RWPE2 (cell line): Measurements from ENCODE around the gene ABHD6.

Source experiments
- ATAC-seq: fragments of 200-7000 bp; cut with Tn5 transposase; 3 replicates; pipeline ENCODE4 v1.9.1; 2021; ENCODE audit warnings: low read depth
- DNase-seq: peaks from one replicate; pipeline ENCODE4 v3.0.0-alpha.2; 2020; ENCODE audit warnings: low spot score
- H3K27ac ChIP-seq: fragments of 450-650 bp; 2 replicates; pipeline ENCODE4 v1.5.1; 2017; ENCODE audit warnings: mild to moderate bottlenecking; ENCODE audit not compliant: poor library complexity, severe bottlenecking
- H3K27me3 ChIP-seq: fragments of 250-450 bp; sonication (Bioruptor Pico); 2 replicates; pipeline ENCODE4 v1.5.1; 2021; ENCODE audit warnings: mild to moderate bottlenecking, moderate library complexity; ENCODE audit not compliant: insufficient read depth, poor library complexity, severe bottlenecking
- H3K36me3 ChIP-seq: fragments of 250-450 bp; sonication (Bioruptor Pico); 2 replicates; pipeline ENCODE4 v1.5.1; 2020; ENCODE audit warnings: low read depth, mild to moderate bottlenecking, moderate library complexity
- H3K4me1 ChIP-seq: fragments of 250-450 bp; sonication (Bioruptor Pico); 2 replicates; pipeline ENCODE4 v1.5.1; 2021; ENCODE audit warnings: mild to moderate bottlenecking, moderate library complexity; ENCODE audit not compliant: insufficient read depth, poor library complexity, severe bottlenecking
- H3K4me3 ChIP-seq: fragments of 250-450 bp; sonication (Bioruptor Pico); 2 replicates; pipeline ENCODE4 v1.5.1; 2021; ENCODE audit warnings: mild to moderate bottlenecking, moderate library complexity; ENCODE audit not compliant: severe bottlenecking
- H3K9me3 ChIP-seq: fragments of 250-450 bp; sonication (Bioruptor Pico); 2 replicates; pipeline ENCODE4 v1.5.1; 2021; ENCODE audit warnings: mild to moderate bottlenecking, moderate library complexity; ENCODE audit not compliant: severe bottlenecking
- TF ChIP-seq, protein P1 (sequence below): fragments of 450-650 bp; IDR thresholded peaks from one replicate; pipeline ENCODE4 v1.5.1; 2017; ENCODE audit warnings: mild to moderate bottlenecking, moderate library complexity; ENCODE audit not compliant: poor library complexity, severe bottlenecking

Gene ABHD6

DNA sequence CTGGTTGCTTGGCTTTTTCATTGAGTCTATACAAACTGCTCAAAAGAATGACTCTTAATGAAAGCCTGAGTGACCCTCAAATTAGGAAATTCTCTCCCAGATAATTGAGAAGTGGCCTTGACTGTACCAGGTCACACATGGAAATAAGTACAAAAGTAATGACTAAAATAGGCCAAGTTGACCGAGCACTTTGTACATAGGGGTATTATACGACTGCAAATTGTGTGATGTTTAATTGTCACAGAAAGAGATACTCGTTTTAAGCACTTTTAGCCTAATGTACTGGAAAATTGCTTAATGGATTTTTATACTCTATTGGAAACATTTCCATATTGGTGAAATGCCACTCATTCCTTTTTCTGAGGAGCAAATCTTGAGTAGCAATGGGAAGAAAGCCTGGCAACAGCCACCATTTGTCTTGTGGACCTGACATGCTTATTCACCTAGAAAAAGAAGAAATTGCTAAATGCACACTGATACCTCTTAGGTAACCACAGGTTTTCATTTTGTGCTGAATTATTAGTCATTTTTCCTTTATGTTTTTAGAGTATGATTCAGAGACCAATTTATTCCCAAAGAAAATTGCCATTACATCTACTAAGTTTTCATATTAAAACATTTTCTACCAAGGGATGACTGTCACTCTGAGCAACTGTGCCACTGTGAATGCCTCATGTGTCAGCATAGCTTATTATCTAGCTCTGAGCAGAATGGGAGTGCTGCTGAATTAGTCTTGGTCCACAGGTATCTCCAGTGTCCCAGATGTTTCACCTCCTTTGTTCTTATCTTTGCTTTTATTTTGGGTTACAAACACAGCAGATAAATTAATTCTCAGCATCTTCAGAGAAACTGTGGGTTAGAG lies 86.2 kb downstream of the ABHD6 start:
- ATAC-seq: no peak
- H3K9me3 ChIP-seq: no peaks in the 10 kb centered on the region
- peaks cover 21% of the 10 kb centered on the region; the same call in 1 of the 2 replicates for H3K36me3 ChIP-seq
- H3K4me1 ChIP-seq: peaks cover 5% of the 10 kb centered on the region
- H3K4me3 ChIP-seq: no peak overlapping the region
- TF ChIP-seq, protein P1, sequence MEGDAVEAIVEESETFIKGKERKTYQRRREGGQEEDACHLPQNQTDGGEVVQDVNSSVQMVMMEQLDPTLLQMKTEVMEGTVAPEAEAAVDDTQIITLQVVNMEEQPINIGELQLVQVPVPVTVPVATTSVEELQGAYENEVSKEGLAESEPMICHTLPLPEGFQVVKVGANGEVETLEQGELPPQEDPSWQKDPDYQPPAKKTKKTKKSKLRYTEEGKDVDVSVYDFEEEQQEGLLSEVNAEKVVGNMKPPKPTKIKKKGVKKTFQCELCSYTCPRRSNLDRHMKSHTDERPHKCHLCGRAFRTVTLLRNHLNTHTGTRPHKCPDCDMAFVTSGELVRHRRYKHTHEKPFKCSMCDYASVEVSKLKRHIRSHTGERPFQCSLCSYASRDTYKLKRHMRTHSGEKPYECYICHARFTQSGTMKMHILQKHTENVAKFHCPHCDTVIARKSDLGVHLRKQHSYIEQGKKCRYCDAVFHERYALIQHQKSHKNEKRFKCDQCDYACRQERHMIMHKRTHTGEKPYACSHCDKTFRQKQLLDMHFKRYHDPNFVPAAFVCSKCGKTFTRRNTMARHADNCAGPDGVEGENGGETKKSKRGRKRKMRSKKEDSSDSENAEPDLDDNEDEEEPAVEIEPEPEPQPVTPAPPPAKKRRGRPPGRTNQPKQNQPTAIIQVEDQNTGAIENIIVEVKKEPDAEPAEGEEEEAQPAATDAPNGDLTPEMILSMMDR: no peak
- no peak overlapping the region for H3K27ac ChIP-seq
- no peak for DNase-seq
- H3K27me3 ChIP-seq: no peaks in the 10 kb centered on the region

DNA sequence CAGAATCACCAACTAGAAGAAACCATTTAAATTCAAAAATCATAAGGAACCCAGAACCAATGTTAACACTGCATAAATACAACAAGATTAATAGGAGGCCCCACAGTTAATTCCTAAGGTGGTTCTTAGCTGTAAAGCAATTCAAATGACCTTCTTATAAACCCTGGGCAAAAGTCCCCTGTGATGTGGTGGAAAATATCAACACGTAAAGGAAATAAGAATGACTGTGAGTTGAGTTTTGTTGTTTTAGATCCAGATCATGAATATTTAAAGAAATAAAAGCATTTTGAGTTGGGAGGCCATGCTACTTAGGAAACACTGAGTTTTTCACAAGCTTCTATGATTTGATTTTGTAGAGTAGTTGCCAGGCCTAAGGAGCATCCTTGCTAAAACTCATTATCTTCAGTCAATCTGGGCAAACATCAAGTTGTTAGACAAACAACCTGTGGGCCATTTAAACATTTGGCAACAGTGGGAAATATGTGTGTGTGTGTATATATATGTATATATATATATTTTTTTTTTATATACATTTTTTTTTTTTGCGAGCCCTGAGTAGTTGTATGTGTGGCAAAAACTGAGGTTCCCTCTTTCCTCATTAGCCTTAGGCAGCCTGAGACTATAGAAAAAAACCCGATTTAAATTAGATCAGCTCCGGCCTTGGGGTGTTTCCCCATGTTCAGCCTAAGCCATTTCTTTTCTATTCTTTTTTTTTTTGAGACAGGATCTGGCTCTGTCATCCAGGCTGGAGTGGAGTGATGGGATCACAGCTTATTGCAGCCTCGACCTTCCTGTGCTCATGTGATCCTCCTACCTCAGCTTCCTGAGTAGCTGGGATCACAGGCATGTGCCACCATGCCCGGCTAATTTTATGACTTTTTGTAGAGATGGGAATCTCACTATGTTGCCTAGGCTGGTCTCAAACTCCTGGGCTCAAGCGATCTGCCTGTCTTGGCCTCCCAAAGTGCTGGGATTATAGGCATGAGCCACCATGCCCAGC lies 87.1 kb downstream of the ABHD6 start:
- H3K36me3 ChIP-seq: peaks cover 17% of the 10 kb centered on the region; the same call in 1 of the 2 replicates
- no peak overlapping the region for H3K4me3 ChIP-seq
- no peak overlapping the region for H3K27ac ChIP-seq
- no peaks in the 10 kb centered on the region for H3K27me3 ChIP-seq
- TF ChIP-seq, protein P1: no peak
- DNase-seq: no peak
- no peaks in the 10 kb centered on the region for H3K9me3 ChIP-seq
- no peak; the same call in 2 of the 3 replicates for ATAC-seq
- H3K4me1 ChIP-seq: peaks cover 5% of the 10 kb centered on the region

DNA sequence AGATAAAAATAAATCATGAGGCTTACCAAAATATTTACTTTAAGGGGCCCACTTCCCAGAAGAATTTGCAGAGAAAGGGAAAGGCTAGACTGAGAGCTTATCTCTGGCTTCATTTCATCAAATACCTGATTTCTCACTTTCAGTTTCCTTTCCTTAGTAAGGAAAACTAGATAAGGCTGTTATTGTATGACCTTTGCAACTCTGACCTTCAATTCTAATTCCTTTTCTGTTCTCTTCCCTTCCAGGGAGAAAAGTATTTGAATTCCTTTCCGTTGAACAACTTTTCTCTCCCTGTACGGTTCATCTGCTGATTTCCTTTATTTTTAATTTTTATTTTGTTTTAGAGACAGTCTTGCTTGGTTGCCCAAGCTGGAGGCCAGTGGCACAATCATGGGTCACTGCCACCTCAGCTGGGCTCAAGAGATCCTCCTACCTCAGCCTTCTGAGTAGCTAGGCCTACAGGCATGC lies 88.0 kb downstream of the ABHD6 start:
- no peak for DNase-seq
- Histone ChIP-seq H3K4me1 (peaks cover 5% of the 10 kb centered on the region), H3K27me3 (no peaks in the 10 kb centered on the region), H3K27ac (no peak overlapping the region), H3K4me3 (no peak overlapping the region), H3K9me3 (no peaks in the 10 kb centered on the region), H3K36me3 (peaks cover 8% of the 10 kb centered on the region; the same call in 1 of the 2 replicates)
- TF ChIP-seq, protein P1: no peak
- ATAC-seq: no peak

DNA sequence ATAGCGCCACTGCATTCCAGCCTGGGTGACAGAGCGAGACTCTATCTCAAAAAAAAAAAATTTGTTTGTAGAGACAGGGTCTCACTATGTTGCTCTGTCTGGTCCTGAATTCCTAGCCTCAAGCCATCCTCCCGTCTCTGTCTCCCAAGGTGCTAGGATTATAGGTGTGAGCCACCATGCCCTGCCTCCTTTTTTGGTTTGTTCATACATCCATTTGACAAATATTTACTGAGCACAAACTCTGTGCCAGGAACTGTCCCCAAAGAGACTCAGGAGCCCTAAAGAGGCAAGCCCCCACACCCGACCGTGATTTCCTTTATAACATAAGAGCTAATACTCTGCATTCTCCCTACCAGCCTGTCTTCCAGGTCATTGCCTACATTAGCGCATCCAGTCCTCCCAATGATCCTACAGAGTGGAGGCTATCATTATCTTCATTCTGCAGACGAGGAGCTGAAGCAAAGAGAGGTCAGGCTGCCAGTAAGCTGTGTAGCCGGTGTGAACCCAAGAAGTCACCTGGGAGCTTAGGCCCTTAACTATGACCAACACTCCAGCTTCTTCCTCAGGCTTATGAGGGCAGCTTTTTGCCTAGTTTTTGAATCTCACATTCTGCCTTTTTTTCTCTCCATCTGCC lies 88.8 kb downstream of the ABHD6 start:
- H3K9me3 ChIP-seq: no peaks in the 10 kb centered on the region
- no peak overlapping the region for H3K4me3 ChIP-seq
- ATAC-seq (no peak), DNase-seq (no peak)
- H3K4me1 ChIP-seq: peaks cover 5% of the 10 kb centered on the region
- H3K36me3 ChIP-seq: no peaks in the 10 kb centered on the region; the same call in 1 of the 2 replicates
- no peaks in the 10 kb centered on the region for H3K27me3 ChIP-seq
- no peak overlapping the region for H3K27ac ChIP-seq
- TF ChIP-seq, protein P1: no peak
